Astrocyte of the hippocampus (primary cell): Measurements from ENCODE around the gene LAMB2.
A peak's percentile ranks its signal among the peaks of the same experiment; 100 is the strongest.

Experiments used
- DNase-seq: peaks from one replicate; pipeline ENCODE4 v3.0.0; 2011; ENCODE audit warnings: low read depth, low spot score

LAMB2 gene

GRCh38 chr3:49132437-49133225 is at the start of gene LAMB2:
Gene LAMB2 (minus strand): TSS chr3:49133050. CDS start chr3:49132867, 183 bp downstream.
- DNase-seq: peak; percentile 93

GRCh38 chr3:49181351-49181750 is 48.5 kb upstream of the LAMB2 start:
- peak; percentile 10 for DNase-seq

GRCh38 chr3:49180116-49180515 is 47.3 kb upstream of the LAMB2 start:
- no peak for DNase-seq

GRCh38 chr3:49177073-49177472 is 44.2 kb upstream of the LAMB2 start:
- no peak for DNase-seq

- DNase-seq: no peak
Observed at GRCh38 chr3:49175530-49175929, 42.7 kb upstream of the LAMB2 start.

GRCh38 chr3:49174397-49174985 is 41.6 kb upstream of the LAMB2 start:
- DNase-seq: no peak

GRCh38 chr3:49173792-49174170 is 40.9 kb upstream of the LAMB2 start:
- peak; percentile 67 for DNase-seq

- DNase-seq: peak; percentile 59
Observed at GRCh38 chr3:49173116-49173791, 40.4 kb upstream of the LAMB2 start.

GRCh38 chr3:49172551-49173041 is 39.7 kb upstream of the LAMB2 start:
- no peak for DNase-seq

GRCh38 chr3:49171775-49172500 is 39.1 kb upstream of the LAMB2 start:
- peak; percentile 16 for DNase-seq

GRCh38 chr3:49171119-49171774 is 38.4 kb upstream of the LAMB2 start, which contains the start of gene KLHDC8B:
Gene KLHDC8B (plus strand): TSS chr3:49171598. CDS start chr3:49172770, 1,172 bp downstream.
- DNase-seq: peak; percentile 94

GRCh38 chr3:49170744-49171118 is 37.9 kb upstream of the LAMB2 start:
- no peak for DNase-seq

- DNase-seq: no peak
Observed at GRCh38 chr3:49166752-49167556, 34.1 kb upstream of the LAMB2 start.

- DNase-seq: peak; percentile 85
Observed at GRCh38 chr3:49165771-49166751, 33.2 kb upstream of the LAMB2 start, which contains the start of gene CCDC71. Gene CCDC71 (minus strand): TSS chr3:49166331. CDS start chr3:49164208, 2,123 bp downstream.

- DNase-seq: peak; percentile 16
Observed at GRCh38 chr3:49164983-49165720, 32.3 kb upstream of the LAMB2 start.

- no peak for DNase-seq
Observed at GRCh38 chr3:49163609-49164008, 30.8 kb upstream of the LAMB2 start.

- DNase-seq: no peak
Observed at GRCh38 chr3:49162751-49163419, 30.0 kb upstream of the LAMB2 start.
